Activated T-helper 17 cell treated with anti-CD3 and anti-CD28 coated beads, Interleukin-2, amount 50 U/mL, for 72 hours (primary cell): ENCODE measurements around the gene SCUBE1. TPM values are rescaled to one million over a fixed set of nuclear protein-coding genes. Genes with fewer than 3 reads are reported as not detected.
A peak's percentile ranks its signal among the peaks of the same experiment; 100 is the strongest.

Experiments used
- ATAC-seq: fragments of 150-1000 bp; cut with Tn5 transposase; replicated peaks from 2 replicates; pipeline ENCODE4 v1.10.0; 2021; ENCODE audit warnings: mild to moderate bottlenecking, moderate library complexity
- H3K27ac Mint-ChIP-seq: one replicate; pipeline ENCODE4 v1.8.0; 2022; ENCODE audit warnings: mixed read lengths
- H3K27me3 Mint-ChIP-seq: one replicate; pipeline ENCODE4 v1.8.0; 2022; ENCODE audit warnings: mixed read lengths
- H3K36me3 Mint-ChIP-seq: one replicate; pipeline ENCODE4 v1.8.0; 2022; ENCODE audit warnings: low read depth, mild to moderate bottlenecking, mixed read lengths
- H3K4me1 Mint-ChIP-seq: one replicate; pipeline ENCODE4 v1.8.0; 2022; ENCODE audit warnings: mixed read lengths
- H3K4me3 Mint-ChIP-seq: one replicate; pipeline ENCODE4 v1.8.0; 2022; ENCODE audit warnings: mild to moderate bottlenecking, mixed read lengths
- H3K9me3 Mint-ChIP-seq: one replicate; pipeline ENCODE4 v1.8.0; 2022; ENCODE audit warnings: mixed read lengths
- total RNA-seq, 2 donors: library from RNA; stranded (reverse); gene quantifications; one replicate each; pipeline ENCODE4 v1.2.3, GENCODE V29; 2022

The SCUBE1 gene
- total RNA-seq, 2 donors from 2014 or later = not detected

- ATAC-seq = peak; percentile 97
- no peaks in the 10 kb centered on the region for H3K27me3 Mint-ChIP-seq
- H3K27ac Mint-ChIP-seq = peak overlapping the region; percentile 88
- peaks cover 19% of the 10 kb centered on the region for H3K4me1 Mint-ChIP-seq
- H3K4me3 Mint-ChIP-seq = peak overlapping the region; percentile 82
- no peaks in the 10 kb centered on the region for H3K36me3 Mint-ChIP-seq
- no peaks in the 10 kb centered on the region for H3K9me3 Mint-ChIP-seq
Measured at GRCh38 chr22:43263645-43264514, 79.3 kb downstream of the SCUBE1 start.

- H3K27ac Mint-ChIP-seq = peak overlapping the region; percentile 88
- H3K27me3 Mint-ChIP-seq = no peaks in the 10 kb centered on the region
- peak; percentile 56 for ATAC-seq
- no peaks in the 10 kb centered on the region for H3K9me3 Mint-ChIP-seq
- peaks cover 19% of the 10 kb centered on the region for H3K4me1 Mint-ChIP-seq
- H3K4me3 Mint-ChIP-seq = peak overlapping the region; percentile 82
- H3K36me3 Mint-ChIP-seq = no peaks in the 10 kb centered on the region
Measured at GRCh38 chr22:43262990-43263644, 80.1 kb downstream of the SCUBE1 start.

GRCh38 chr22:43260331-43261231, 82.6 kb downstream of the SCUBE1 start:
- no peaks in the 10 kb centered on the region for H3K9me3 Mint-ChIP-seq
- H3K27ac Mint-ChIP-seq = no peak overlapping the region
- no peaks in the 10 kb centered on the region for H3K27me3 Mint-ChIP-seq
- no peaks in the 10 kb centered on the region for H3K36me3 Mint-ChIP-seq
- no peak overlapping the region for H3K4me3 Mint-ChIP-seq
- H3K4me1 Mint-ChIP-seq = peaks cover 19% of the 10 kb centered on the region
- ATAC-seq = no peak

- no peak overlapping the region for H3K27ac Mint-ChIP-seq
- ATAC-seq = no peak
- H3K4me1 Mint-ChIP-seq = peaks cover 1% of the 10 kb centered on the region
Measured at GRCh38 chr22:43257961-43258360, 85.2 kb downstream of the SCUBE1 start.

DNA sequence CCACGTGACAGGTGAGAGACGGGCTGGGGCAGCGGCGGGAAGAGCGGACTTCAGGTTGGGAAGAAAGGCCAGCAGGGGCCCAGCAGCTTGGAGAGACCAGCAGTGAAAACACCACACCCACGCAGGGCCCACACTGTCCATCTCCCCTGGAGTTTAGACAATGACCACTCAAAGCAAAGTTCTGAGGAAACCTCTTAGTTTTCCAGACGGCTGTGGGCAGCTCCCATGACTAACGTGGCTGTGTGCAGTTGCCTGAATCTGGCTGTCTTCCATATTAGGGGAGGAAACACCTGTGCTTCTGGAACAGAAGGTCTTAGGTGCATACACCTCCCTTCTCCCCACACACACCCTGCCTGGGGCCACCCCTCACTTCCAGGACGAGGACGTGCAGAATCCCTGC, 85.6 kb downstream of the SCUBE1 start:
- H3K9me3 Mint-ChIP-seq = no peaks in the 10 kb centered on the region
- H3K27me3 Mint-ChIP-seq = no peaks in the 10 kb centered on the region
- ATAC-seq = no peak
- no peak overlapping the region for H3K4me3 Mint-ChIP-seq
- H3K36me3 Mint-ChIP-seq = no peaks in the 10 kb centered on the region
- no peaks in the 10 kb centered on the region for H3K4me1 Mint-ChIP-seq
- no peak overlapping the region for H3K27ac Mint-ChIP-seq

More at GRCh38 chr22:43257961-43258360, 85.2 kb downstream of the SCUBE1 start:
- Mint-ChIP-seq H3K27me3 (no peaks in the 10 kb centered on the region), H3K4me3 (no peak overlapping the region), H3K36me3 (no peaks in the 10 kb centered on the region), H3K9me3 (no peaks in the 10 kb centered on the region)

GRCh38 chr22:43256976-43257545, 86.1 kb downstream of the SCUBE1 start:
- Mint-ChIP-seq H3K4me1 (no peaks in the 10 kb centered on the region), H3K36me3 (no peaks in the 10 kb centered on the region), H3K9me3 (no peaks in the 10 kb centered on the region), H3K27ac (no peak overlapping the region), H3K27me3 (no peaks in the 10 kb centered on the region), H3K4me3 (no peak overlapping the region)
- ATAC-seq = no peak

DNA sequence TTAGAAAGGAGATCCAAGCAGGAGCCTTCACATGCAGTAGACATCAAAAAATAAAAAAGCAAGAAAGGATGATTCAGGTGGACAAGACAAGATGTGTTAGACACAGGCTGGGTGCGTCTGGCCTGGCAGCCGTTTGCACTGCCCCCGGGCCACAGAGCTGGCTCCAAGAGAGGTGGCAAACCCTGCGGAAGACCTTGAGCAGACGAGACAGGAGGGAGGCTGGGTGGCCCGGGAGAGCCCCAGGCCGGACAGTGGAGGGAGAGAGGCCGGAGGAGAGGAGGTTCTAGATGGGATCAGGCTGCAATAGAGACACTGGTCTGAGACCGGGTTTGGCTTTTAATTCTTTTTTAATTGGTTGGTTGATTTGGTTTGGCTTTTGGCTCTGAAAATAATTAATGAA, 86.6 kb downstream of the SCUBE1 start:
- Mint-ChIP-seq H3K27me3 (no peaks in the 10 kb centered on the region), H3K36me3 (no peaks in the 10 kb centered on the region), H3K4me3 (no peak overlapping the region), H3K4me1 (no peaks in the 10 kb centered on the region), H3K27ac (no peak overlapping the region), H3K9me3 (no peaks in the 10 kb centered on the region)
- ATAC-seq = no peak

DNA sequence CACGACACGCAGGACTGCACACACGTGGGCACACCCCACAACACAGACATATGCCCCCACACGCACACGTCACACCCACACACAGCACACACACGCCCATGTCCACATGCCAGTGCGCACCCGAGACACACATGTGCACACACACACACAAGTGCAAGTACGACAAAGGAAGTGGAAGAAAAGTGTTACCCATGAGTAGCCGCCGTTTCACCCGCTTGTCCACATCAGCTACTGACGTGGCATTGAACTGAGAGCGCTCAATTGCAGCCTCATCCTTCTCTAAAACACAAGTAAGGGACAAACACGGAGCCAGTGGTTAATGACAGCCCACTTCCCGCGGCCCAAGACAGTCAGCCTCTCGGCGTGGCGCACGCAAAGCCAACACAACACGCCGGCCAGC, 87.9 kb downstream of the SCUBE1 start:
- H3K4me3 Mint-ChIP-seq = no peak overlapping the region
- no peaks in the 10 kb centered on the region for H3K27me3 Mint-ChIP-seq
- H3K27ac Mint-ChIP-seq = no peak overlapping the region
- no peaks in the 10 kb centered on the region for H3K9me3 Mint-ChIP-seq
- H3K36me3 Mint-ChIP-seq = no peaks in the 10 kb centered on the region
- ATAC-seq = no peak
- H3K4me1 Mint-ChIP-seq = no peaks in the 10 kb centered on the region

- no peak overlapping the region for H3K27ac Mint-ChIP-seq
- H3K27me3 Mint-ChIP-seq = no peaks in the 10 kb centered on the region
Measured at GRCh38 chr22:43253839-43254238, 89.3 kb downstream of the SCUBE1 start.

GRCh38 chr22:43252319-43252718, 90.9 kb downstream of the SCUBE1 start:
- H3K36me3 Mint-ChIP-seq = no peaks in the 10 kb centered on the region
- ATAC-seq = no peak
- H3K4me3 Mint-ChIP-seq = no peak overlapping the region
- H3K27ac Mint-ChIP-seq = no peak overlapping the region
- no peaks in the 10 kb centered on the region for H3K9me3 Mint-ChIP-seq
- H3K27me3 Mint-ChIP-seq = no peaks in the 10 kb centered on the region
- no peaks in the 10 kb centered on the region for H3K4me1 Mint-ChIP-seq

More at GRCh38 chr22:43253839-43254238, 89.3 kb downstream of the SCUBE1 start:
- no peak overlapping the region for H3K4me3 Mint-ChIP-seq
- no peaks in the 10 kb centered on the region for H3K4me1 Mint-ChIP-seq
- H3K36me3 Mint-ChIP-seq = no peaks in the 10 kb centered on the region
- H3K9me3 Mint-ChIP-seq = no peaks in the 10 kb centered on the region
- ATAC-seq = no peak

GRCh38 chr22:43249789-43250471, 93.2 kb downstream of the SCUBE1 start:
- no peaks in the 10 kb centered on the region for H3K9me3 Mint-ChIP-seq
- H3K4me3 Mint-ChIP-seq = no peak overlapping the region
- no peak overlapping the region for H3K27ac Mint-ChIP-seq
- no peaks in the 10 kb centered on the region for H3K4me1 Mint-ChIP-seq
- H3K27me3 Mint-ChIP-seq = no peaks in the 10 kb centered on the region
- no peak for ATAC-seq
- no peaks in the 10 kb centered on the region for H3K36me3 Mint-ChIP-seq

DNA sequence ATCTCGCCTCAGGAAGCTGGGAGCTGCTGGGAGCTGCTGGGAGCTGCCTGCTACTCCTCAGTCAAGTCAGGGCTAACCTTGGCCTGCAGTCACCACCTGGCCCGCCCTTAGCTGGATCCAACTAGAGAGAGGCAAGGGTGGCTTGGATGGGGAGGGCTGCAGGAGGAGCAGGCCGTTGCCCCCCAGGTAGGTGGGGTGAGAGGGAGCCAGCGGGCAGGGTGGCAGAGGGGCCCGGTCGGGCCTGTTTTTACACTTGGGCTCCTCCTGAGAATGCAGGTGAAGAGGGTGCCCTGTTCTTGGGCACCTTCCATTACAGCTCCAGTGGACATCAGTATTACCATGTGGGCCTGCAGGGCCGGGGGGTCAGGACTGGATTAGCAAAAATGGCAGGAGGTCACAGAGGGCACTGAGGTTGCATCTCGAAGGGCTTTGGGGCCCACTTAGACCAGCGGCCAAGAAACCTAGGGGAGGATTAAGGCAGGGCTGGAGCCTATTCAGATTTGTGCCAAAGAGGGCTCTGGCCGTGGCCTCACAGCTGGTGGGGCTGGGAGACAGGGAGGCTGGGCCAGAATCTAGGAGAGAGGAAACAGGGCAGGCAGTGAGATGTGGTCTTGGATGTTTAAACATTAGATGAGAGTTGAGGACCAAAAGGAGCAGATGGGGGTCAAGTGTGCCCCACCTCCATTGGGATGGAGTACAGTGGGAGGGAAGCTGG, 95.5 kb downstream of the SCUBE1 start:
- no peak overlapping the region for H3K4me3 Mint-ChIP-seq
- H3K4me1 Mint-ChIP-seq = no peaks in the 10 kb centered on the region
- H3K27me3 Mint-ChIP-seq = no peaks in the 10 kb centered on the region
- no peaks in the 10 kb centered on the region for H3K36me3 Mint-ChIP-seq
- H3K9me3 Mint-ChIP-seq = no peaks in the 10 kb centered on the region
- no peak for ATAC-seq
- H3K27ac Mint-ChIP-seq = no peak overlapping the region

GRCh38 chr22:43246188-43246587, 97.0 kb downstream of the SCUBE1 start:
- Mint-ChIP-seq H3K27ac (no peak overlapping the region), H3K9me3 (no peaks in the 10 kb centered on the region), H3K36me3 (no peaks in the 10 kb centered on the region), H3K27me3 (no peaks in the 10 kb centered on the region), H3K4me1 (no peaks in the 10 kb centered on the region), H3K4me3 (no peak overlapping the region)
- ATAC-seq = no peak
